Stimulated activated naive CD8-positive, alpha-beta T cell treated with anti-CD3 and anti-CD28 coated beads, Interleukin-15, amount 100 ng/mL, for 72 hours (primary cell): ENCODE measurements around the gene LCAT.
A peak's percentile ranks its signal among the peaks of the same experiment; 100 is the strongest.
"Not testable (repeated sequence)": the region's sequence is repeated elsewhere in the genome, so short reads cannot be mapped to it uniquely, and the experiment has no call there.

ENCODE experiments used
- ATAC-seq: fragments of 150-1000 bp; cut with Tn5 transposase; 2 replicates; pipeline ENCODE4 v1.10.0; 2021; ENCODE audit warnings: mild to moderate bottlenecking, moderate library complexity
- DNase-seq, 2 donors: peaks; one replicate each; pipeline ENCODE4 v3.0.0; 2021 to 2022
- H3K27ac Mint-ChIP-seq, 2 donors: one replicate each; pipeline ENCODE4 v1.8.0; 2022; ENCODE audit warnings: mild to moderate bottlenecking in 2 of 2, mixed read lengths in 2 of 2, moderate library complexity in 2 of 2
- H3K27me3 Mint-ChIP-seq: one replicate; pipeline ENCODE4 v1.8.0; 2022; ENCODE audit warnings: mixed read lengths
- H3K4me1 Mint-ChIP-seq: one replicate; pipeline ENCODE4 v1.8.0; 2022; ENCODE audit warnings: mild to moderate bottlenecking, mixed read lengths
- H3K4me3 Mint-ChIP-seq, 2 donors: one replicate each; pipeline ENCODE4 v1.8.0; 2022; ENCODE audit warnings: mild to moderate bottlenecking in 2 of 2, mixed read lengths in 2 of 2, moderate library complexity in 1 of 2
- H3K9me3 Mint-ChIP-seq, 2 donors: one replicate each; pipeline ENCODE4 v1.8.0; 2022; ENCODE audit warnings: mixed read lengths in 2 of 2

LCAT gene

DNA sequence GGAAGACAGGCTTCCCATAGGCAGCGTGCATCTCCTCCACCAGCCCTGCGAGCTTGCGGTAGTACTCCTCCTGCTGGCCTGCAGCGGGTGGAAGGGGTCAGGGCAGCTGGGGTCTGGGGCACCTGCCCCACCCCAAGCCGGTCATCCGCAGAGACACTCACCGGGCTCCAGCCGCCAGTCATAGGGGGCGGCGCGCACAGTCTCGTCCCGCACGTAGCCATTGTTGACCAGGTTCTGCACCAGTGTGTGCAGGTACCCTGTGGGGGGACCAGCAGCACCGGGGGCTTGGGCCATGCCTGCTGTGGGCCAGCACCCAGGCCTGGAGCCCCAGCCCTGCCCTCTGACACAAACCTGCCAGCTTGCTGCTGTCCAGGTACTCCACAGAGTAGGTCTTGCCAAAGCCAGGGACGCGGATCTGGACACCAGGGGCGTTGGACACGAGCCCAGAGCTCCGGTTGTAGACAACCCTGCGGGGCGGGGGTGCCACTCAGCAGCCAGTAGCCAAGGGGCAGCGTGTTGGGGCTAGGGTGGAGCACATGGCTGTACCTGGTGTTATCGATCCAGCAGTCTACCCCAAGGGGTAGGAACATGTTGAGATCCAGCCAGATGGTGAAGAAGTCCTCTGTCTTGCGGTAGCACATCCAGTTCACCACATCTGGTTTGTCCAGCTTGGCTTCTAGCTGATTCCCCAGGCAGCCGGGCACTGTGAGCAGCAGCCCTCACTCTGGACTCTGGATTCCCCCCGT, 1.2 kb downstream of the LCAT start:
- Mint-ChIP-seq H3K27ac (no peak overlapping the region), H3K27me3 (no peaks in the 10 kb centered on the region), H3K4me1 (peaks cover 40% of the 10 kb centered on the region), H3K4me3 (no peak overlapping the region), H3K9me3 (no peaks in the 10 kb centered on the region)
- ATAC-seq: peak; percentile 12
- no peak for DNase-seq

DNA sequence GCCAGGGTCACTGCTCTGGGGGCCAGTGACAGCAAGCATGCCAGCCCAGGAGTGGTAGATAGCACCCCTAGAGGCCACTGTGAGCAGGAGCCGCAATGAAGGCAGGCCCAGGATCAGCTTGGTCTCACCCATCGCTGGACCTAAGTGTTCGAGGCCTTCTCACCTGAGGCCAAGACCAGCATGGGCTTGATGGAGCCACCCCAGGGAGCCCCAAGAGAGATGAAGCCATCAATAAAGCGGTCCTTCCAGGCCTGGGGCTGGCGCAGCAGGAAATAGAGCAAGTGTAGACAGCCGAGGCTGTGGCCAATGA, 1.8 kb downstream of the LCAT start:
- DNase-seq (peak; percentile 38 to 49), ATAC-seq (peak; percentile 59)
- peak overlapping the region in 1 of 2 donors; percentile 74 for H3K27ac Mint-ChIP-seq
- H3K27me3 Mint-ChIP-seq: no peaks in the 10 kb centered on the region
- peaks cover 45% of the 10 kb centered on the region for H3K4me1 Mint-ChIP-seq
- no peak overlapping the region for H3K4me3 Mint-ChIP-seq
- H3K9me3 Mint-ChIP-seq: no peaks in the 10 kb centered on the region

DNA sequence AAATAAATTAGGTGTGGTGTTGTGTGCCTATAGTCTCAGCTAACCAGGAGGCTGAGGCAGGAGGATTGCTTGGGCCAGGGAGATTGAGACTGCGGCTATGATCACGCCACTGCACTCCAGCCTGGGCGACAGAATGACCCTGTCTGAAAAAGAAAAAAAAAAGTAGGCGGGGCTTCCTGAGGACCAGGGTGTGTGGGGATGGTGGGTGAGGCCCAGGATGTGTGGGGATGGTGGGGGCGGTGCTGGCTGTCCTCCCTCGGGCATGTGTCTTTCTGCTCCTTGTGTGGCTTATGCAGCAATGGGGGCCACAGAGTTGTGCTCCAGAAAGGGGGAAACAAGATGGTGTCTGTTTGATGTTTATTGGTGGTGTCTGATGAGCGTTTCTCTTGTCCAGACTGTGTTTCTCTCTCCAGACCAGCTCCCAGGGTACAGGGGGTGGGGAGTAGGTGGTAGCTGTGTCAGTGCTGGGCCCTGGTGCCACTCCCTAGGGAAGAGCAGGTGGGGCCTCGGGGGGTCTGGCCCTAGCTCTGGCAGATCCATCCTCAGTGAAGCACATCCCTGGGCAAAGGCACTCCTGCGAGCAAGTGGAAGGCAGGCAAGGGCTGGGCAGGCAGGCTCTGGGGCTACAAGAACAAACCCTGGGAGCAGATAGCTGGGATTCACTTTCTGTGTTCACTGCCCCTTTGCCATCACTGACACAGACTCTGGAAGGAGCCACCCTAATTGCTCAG, 2.3 kb downstream of the LCAT start:
- H3K27ac Mint-ChIP-seq: peak overlapping the region in 1 of 2 donors; percentile 77

DNA sequence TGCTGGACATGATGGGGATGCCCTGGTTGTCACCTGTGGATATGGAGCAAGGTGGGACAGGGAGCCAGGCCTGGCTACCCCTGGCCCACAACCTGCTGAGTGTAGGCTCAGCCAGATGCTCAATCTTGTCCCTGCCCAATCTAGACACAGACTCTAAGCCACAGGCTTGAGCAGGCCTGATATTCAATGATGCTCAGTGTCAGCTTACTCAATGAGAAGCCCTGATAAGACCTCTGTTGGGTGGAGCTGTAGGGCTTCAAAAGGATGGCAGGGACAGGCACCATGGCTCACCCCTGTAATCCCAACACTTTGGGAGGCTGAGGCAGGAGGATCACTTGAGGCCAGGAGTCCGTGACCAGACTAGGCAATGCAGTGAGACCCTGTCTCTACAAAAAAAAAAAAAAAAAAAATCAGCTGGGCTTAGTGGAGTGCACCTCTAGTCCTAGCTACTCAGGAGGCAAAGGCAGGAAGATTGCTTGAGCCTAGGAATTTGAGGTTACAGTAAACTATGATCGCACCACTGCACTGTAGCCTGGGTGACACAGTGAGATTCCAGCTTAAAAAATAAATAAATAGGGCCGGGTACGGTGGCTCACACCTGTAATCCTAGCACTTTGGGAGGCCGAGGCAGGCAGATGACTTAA, 3.4 kb downstream of the LCAT start:
- Mint-ChIP-seq H3K4me1 (peaks cover 50% of the 10 kb centered on the region), H3K27me3 (no peaks in the 10 kb centered on the region), H3K27ac (peak overlapping the region in 1 of 2 donors; percentile 78), H3K9me3 (no peaks in the 10 kb centered on the region), H3K4me3 (peak overlapping the region; percentile 36 to 81)
- DNase-seq (no peak), ATAC-seq (no peak)

More for the DNA sequence above, 2.3 kb downstream of the LCAT start:
- Mint-ChIP-seq H3K9me3 (no peaks in the 10 kb centered on the region), H3K27me3 (no peaks in the 10 kb centered on the region), H3K4me3 (peak overlapping the region in 1 of 2 donors; percentile 1), H3K4me1 (peaks cover 50% of the 10 kb centered on the region)
- no peak for ATAC-seq
- DNase-seq: no peak

DNA sequence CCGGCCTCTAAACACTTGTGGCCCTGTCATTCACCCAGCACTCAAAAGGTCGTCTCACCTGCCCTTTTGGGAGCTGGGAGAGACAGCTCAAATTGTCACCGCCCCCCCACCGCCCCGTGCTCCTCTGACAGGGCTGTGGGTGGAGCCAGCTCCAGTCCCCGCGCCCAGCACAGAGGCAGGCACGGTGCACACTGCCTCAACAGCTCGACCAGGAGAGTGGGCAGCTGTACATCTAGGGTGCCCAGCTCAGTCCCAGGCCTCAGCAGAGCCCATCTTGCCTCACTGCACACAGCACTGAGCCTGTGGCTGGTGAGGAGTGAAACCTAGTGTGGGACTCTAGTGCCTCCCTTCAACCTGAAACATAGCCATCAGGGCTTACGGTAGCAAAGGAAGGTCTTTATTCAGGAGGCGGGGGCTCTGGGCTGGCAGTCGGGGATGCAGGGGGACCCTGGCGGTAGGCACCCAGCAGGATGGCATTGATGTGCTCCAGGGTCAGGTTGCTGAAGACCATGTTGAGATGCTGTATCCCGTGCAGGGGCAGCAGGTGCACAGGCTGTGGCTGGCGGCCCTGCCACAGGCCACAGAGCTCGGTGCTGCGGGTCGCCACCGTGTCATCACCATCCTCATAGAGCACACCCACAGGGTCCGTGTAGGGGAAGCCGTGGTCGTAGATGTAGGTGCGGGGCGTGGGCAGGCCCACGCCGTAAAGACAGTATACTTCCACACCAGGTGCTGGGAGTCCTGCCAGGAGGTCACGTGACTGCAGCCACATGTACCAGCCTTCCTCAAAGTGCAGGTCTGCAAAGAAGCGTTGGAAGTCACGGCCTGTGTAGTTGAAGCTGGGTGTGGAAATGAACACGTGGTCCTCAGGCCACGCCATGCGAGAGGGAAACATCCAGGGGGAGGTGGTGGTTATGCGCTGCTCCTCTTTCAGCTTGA, 4.1 kb downstream of the LCAT start:
- DNase-seq (peak; percentile 19 to 41), ATAC-seq (no peak)
- Mint-ChIP-seq H3K27me3 (no peaks in the 10 kb centered on the region), H3K4me1 (peaks cover 58% of the 10 kb centered on the region), H3K9me3 (no peaks in the 10 kb centered on the region), H3K4me3 (peak overlapping the region; percentile 36 to 81), H3K27ac (peak overlapping the region; percentile 78 to 88)

DNA sequence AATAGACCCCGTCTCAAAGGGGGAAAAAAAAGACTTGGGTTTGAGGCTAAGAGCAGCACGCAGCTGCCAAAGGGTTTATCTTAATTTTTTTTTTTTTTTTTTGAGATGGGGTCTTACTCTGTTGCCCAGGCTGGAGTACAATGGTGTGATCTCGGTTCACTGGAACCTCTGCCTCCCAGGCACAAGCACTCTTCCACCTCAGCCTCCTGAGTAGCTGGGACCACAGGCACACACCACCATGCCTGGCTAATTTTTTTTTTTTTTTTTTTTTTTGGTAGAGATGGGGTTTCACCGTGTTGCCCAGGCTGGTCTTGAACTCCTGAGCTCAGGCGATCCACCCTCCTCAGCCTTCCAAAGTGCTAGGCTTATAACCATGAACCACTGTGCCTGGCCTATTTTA, 6.2 kb downstream of the LCAT start:
- DNase-seq, H3K27ac Mint-ChIP-seq, ATAC-seq, H3K9me3 Mint-ChIP-seq, H3K27me3 Mint-ChIP-seq: not testable (repeated sequence)
- Mint-ChIP-seq H3K4me3 (peak overlapping the region; percentile 98 to 99), H3K4me1 (peaks cover 71% of the 10 kb centered on the region)

DNA sequence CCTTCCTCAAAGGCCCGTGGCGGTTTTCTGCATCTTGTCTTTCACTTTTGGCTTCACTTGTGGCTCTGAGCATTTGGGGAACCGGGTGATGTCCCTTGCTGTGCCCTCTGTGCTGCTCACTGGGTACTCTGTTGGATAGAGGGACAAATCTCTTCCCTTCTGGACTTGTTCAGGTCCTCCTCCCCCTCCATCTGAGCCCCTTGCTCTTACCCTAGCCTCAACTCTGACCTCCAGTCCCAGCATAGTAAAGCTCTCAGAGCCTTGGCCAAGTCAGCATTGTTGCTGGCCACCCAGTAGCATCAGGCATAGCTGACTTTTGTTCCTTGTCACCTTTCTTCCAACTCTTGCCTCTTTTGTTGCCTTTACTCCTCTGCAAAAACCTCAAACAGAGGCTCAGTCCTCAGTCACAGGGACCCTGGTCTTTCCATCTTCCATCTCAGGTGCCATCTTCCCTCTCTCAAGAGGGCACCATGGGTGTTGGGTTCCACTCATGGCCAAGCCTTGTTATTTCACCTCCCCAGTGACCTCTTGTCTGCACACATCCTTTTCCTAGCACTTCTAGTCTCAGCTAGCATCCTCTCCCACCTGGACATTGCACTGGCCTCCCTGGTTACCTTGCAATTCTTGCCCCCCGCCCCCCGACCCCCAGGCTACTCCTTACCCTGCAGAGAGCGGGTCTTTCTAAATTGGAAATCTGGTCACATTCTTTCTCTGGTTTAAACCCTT, 6.9 kb downstream of the LCAT start:
- ATAC-seq (peak; percentile 70), DNase-seq (peak in 1 of 2 donors; percentile 86)
- H3K9me3 Mint-ChIP-seq: no peaks in the 10 kb centered on the region
- peak overlapping the region; percentile 98 to 99 for H3K4me3 Mint-ChIP-seq
- no peaks in the 10 kb centered on the region for H3K27me3 Mint-ChIP-seq
- peaks cover 67% of the 10 kb centered on the region for H3K4me1 Mint-ChIP-seq
- peak overlapping the region; percentile 97 to 99 for H3K27ac Mint-ChIP-seq

DNA sequence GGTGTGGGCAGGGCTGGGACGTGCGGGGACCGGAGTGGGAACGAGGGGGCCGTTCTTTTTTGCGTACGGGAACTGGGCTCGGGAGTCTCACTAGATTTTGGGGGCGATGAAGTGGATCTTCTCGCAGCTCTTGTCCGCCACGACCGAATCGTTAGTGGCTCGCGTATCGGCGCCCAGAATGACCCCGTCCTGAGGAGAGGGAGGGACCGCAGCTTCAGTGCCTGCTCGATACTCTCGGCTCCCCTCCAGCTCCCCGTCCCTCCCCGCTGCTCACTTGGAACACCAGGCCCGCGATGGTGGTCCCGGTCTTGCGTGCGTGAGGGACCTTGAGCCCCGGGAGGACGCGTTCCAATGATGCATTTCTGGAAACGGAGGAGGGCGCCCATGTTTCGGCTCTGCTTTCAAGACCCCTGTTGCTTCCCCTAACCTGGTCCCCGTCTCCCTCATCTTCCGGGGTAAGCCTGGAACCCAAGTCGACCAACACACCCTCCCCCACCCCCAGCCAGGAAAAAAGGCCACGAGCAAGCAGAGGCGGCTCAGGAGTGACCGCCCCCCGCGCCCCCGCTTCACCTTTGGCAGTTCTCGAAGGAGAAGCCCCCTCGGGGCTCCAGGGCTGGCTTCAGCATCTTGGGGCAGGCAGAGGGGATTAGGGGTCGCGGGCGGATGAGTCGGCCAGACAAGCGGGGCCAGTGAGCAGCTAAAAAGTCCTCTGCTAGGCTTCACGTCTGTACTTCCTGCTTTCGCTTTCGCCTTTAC, 7.6 kb downstream of the LCAT start, which contains the start of gene PSMB10:
Gene PSMB10 (minus strand): TSS at position 727 of the 756 bp plus-strand sequence. CDS start 101 bp downstream, at position 626.
- Mint-ChIP-seq H3K9me3 (no peaks in the 10 kb centered on the region), H3K27me3 (no peaks in the 10 kb centered on the region)
- ATAC-seq: peak; percentile 33

DNA sequence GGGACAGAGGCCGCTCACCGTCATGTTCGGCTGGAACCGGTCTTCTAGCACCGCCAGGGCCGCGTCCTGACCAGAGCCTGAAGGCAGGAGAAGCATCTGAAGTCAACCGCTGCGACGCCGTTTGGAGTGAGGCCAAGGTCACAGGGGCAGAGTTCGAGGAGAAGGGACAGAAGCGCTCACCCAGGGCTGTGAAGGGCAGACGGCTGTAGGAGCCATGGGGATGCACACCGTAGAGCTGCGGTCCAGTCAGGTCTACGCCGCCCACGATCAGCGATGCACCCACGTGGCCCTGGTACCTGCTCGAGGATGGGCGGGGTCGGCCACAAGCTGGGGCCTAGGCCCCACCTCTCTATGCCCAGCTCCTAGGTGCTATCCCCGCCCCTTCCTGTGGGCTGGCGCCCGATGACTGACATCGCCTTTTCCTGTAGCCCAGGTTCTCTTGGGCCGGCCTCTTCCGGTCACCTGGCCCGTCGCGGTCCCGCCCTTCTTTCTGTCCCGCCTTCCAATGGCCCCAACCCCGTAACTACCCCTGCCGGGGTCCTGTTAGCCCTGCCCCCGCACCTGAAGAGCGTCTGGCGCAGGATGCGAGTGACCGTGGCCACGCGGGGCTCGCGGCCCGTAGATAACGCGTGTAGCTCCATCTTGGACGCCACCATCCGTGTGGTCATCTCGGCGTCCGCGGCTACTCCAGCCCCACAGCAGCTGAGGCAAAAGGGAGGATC, 8.4 kb downstream of the LCAT start:
- no peaks in the 10 kb centered on the region for H3K9me3 Mint-ChIP-seq
- peaks cover 56% of the 10 kb centered on the region for H3K4me1 Mint-ChIP-seq
- peak overlapping the region; percentile 98 to 99 for H3K4me3 Mint-ChIP-seq
- DNase-seq: peak; percentile 89 to 96
- H3K27me3 Mint-ChIP-seq: no peaks in the 10 kb centered on the region
- peak overlapping the region; percentile 97 to 99 for H3K27ac Mint-ChIP-seq
- ATAC-seq: peak; percentile 90

More for the DNA sequence above, 7.6 kb downstream of the LCAT start, which contains the start of gene PSMB10:
- peaks cover 59% of the 10 kb centered on the region for H3K4me1 Mint-ChIP-seq
- peak in 1 of 2 donors; percentile 76 for DNase-seq
- H3K4me3 Mint-ChIP-seq: peak within 1 kb of the TSS; percentile 98 to 99
- peak within 1 kb of the TSS; percentile 97 to 99 for H3K27ac Mint-ChIP-seq

DNA sequence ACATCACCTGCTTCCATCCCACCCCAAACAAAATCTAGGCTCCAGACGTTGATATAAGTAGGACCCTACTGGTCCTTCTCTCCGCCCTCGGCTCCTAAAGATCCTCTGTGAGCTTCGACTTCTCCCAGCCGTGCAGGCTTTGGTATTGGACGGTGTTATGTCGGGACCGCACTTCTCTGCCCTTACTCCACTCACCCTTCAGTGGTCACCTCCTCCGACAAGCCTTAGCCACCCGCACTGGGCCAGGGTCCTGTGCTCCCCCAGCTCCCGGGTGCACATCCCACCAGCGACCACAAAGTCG, 8.9 kb downstream of the LCAT start:
- H3K27me3 Mint-ChIP-seq: no peaks in the 10 kb centered on the region
- H3K27ac Mint-ChIP-seq: peak overlapping the region; percentile 87 to 97
- ATAC-seq (no peak), DNase-seq (no peak)
- no peaks in the 10 kb centered on the region for H3K9me3 Mint-ChIP-seq
- H3K4me3 Mint-ChIP-seq: peak overlapping the region; percentile 98 to 99
- H3K4me1 Mint-ChIP-seq: peaks cover 51% of the 10 kb centered on the region

DNA sequence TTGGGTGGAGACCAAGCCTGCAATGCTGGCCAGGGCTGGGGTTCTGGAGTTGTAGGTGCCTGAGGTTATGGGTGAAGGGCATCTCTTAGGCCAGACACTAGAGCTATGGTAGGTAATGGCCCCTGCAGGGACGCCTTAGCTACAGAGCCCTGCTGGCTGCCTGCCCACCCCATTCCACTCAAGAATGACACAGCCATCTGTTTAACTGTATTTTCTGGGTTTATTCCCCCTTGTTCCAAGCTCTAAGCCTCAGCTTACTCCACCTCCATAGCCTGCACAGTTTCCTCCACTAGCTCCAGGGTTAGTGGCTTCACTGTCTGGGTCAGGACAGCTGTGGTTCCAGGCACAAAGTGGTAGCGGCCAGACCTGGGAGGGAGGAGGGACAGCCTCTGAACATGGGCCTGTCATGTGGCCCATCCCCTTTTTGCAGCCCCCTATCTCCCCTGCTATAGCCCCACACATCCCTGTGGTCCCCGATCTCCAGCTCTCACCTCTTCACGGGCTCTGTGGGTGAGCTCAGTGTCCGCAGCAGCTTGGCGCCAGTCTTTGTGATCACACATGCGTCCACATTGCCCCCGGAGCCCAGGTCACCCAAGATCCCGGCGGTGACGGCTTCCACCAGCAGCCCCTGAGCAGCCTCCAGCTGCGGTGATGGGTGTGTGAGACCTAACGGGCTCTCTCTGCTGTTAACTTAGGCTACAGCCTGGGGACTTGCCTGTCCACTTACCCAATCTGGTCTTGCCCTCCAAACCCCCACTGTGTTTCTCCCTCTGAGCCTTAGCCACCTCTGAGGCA, 9.4 kb downstream of the LCAT start:
- DNase-seq: no peak
- Mint-ChIP-seq H3K9me3 (no peaks in the 10 kb centered on the region), H3K4me3 (peak overlapping the region; percentile 98 to 99), H3K27me3 (no peaks in the 10 kb centered on the region), H3K27ac (peak overlapping the region; percentile 87 to 97), H3K4me1 (peaks cover 45% of the 10 kb centered on the region)
- no peak for ATAC-seq

DNA sequence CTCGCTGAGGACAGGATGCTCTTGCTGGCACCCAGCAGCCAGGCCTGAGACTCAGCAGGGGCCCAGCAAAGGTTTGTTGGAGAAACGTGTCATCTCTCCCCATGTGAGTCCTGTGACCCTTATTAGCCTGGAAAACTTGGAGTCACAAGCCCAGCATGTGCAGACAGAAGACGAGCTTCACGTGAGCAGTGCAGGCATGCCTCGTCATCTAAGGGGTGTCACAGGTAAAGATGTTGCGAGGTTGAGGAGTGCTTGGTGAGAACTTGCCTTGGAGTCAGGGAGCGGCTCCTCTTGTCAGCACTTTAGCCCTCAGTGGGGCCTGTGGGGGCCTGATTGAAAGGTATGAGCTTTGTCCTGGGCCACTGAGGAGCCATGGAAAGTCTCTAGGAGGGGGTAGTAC, 10.1 kb downstream of the LCAT start:
- ATAC-seq: no peak
- H3K9me3 Mint-ChIP-seq: no peaks in the 10 kb centered on the region

DNA sequence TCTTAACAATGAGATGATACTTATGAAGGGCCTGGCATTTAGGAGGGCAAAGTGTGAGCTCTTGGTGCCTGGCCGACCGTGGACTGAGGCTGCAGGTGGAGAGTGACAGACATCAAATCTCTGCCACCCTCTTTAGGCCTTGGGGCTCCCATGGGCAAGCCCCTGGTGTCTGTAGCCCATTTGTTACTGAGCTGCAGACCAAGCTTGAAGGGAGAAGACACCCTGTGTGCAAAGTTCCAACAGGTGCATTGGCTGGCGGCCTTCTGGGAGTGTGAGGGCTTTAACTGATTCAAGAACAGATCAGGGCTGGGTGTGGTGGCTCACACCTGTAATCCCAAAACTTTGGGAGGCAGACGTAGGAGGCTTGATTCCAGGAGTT, 11.5 kb downstream of the LCAT start:
- Mint-ChIP-seq H3K4me1 (peaks cover 39% of the 10 kb centered on the region), H3K27me3 (no peaks in the 10 kb centered on the region), H3K4me3 (no peak overlapping the region), H3K27ac (peak overlapping the region in 1 of 2 donors; percentile 28), H3K9me3 (no peaks in the 10 kb centered on the region)
- no peak for DNase-seq
- no peak for ATAC-seq

More for the DNA sequence above, 10.1 kb downstream of the LCAT start:
- no peak for DNase-seq
- peak overlapping the region; percentile 10 to 18 for H3K4me3 Mint-ChIP-seq
- H3K27ac Mint-ChIP-seq: peak overlapping the region; percentile 39 to 61
- no peaks in the 10 kb centered on the region for H3K27me3 Mint-ChIP-seq
- peaks cover 39% of the 10 kb centered on the region for H3K4me1 Mint-ChIP-seq
